Renal pelvis (tissue), 4 donors: Measurements from ENCODE around the gene DDO. TPM values are rescaled to one million over a fixed set of nuclear protein-coding genes. Genes with fewer than 3 reads are reported as not detected.

ENCODE experiments used
- DNase-seq: peaks from one replicate; pipeline ENCODE4 v3.0.0-alpha.2; 2013
- polyA plus RNA-seq, 3 donors: library from polyadenylated mRNA; unstranded; fragments of 120-200 nt; gene quantifications; one replicate each; pipeline ENCODE4 v1.2.1, GENCODE V29; 2013; ENCODE audit not compliant: insufficient read length in 3 of 3

Gene DDO
- polyA plus RNA-seq, 3 donors, result 0.37 to 1.7 (median 0.61) TPM

GRCh38 chr6:110421749-110422443, 6.5 kb upstream of the DDO start:
- DNase-seq, result no peak

- no peak for DNase-seq
Observed at GRCh38 chr6:110419028-110419739, 3.8 kb upstream of the DDO start.

GRCh38 chr6:110418594-110418993, 3.2 kb upstream of the DDO start:
- no peak for DNase-seq

DNA sequence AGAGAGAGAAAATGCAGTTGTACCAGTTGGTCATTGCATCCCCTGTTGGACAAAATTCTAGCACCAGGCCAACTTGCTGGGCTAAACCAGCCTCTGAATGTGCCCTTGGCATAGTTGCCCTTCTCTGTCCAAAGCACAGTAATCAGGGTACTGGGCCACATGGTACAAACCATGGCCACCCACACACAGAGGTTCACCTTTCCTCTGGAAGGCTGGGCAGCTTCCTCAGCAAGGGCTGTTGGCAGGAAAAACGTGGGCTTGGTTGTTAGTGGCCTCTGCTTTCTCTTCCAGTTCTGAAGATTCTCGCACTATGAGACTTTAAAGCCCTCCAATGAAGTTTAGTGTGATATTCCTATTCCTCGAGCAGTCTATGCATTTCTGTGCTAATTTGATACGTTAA, 706 bp downstream of the DDO start:
- no peak for DNase-seq

DNA sequence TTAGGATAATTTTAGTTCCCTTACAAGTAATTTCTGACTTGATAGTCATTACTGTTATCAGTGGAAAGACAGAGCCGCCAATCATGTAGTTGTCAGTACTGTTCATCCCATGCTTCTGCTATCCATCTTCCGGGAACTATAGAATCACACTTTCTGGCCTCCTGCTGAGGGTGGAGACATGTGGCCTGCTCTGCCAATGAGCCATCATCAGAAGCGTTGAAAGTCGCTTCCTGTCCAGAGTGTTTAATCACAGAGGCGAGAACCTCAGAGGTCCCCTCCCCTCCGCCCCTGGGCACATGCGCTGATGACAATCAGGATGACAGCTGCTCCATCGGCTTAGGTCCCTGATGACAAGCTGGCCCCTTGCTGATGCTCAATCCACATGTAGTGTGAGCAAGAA, 3.0 kb downstream of the DDO start:
- DNase-seq, result no peak

- no peak for DNase-seq
Observed at GRCh38 chr6:110410511-110410910, 4.9 kb downstream of the DDO start.

GRCh38 chr6:110409794-110410193, 5.6 kb downstream of the DDO start:
- DNase-seq, result no peak

GRCh38 chr6:110408901-110409300, 6.5 kb downstream of the DDO start:
- DNase-seq, result no peak

DNA sequence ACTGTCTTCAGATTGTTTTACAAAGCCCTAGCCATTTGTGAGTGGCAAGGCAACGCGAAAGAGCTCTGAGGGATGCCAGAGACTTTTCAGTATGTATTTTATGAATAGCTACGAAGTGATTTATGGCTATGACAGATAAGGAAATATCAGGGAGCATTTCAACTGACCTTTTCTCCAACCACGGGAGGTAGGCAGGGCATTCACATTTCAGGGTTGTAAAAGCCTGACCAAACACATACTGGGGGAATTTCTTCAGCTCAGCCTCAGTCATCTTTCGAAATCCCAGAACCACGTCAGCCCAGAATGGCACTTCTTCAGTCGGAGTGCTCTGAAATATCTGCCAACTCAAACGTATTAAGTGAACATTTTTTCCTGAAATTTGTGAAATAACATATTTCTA, 10.8 kb downstream of the DDO start:
- no peak for DNase-seq

- DNase-seq, result no peak
Observed at GRCh38 chr6:110401585-110402176, 13.7 kb downstream of the DDO start.

DNA sequence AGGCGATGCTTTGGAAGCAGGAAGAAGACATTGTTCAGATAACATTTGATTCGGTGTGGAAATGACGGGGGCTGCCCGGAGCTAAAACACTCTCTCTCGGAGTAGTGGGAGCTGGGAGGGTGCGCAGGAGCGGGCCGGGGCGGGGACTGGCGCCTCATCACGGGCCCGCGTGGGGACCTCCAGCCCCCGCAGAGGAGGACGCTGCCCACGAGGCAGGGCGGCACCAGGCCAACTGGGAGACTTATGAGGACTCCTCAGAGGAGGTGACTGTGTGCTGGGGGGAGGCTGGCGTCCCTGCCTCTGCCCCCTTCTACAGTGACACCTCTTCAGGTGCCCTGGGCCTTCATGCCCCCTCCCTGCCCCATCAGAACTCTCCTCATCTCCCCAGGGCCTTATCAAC, 15.2 kb downstream of the DDO start:
- no peak for DNase-seq

- DNase-seq, result no peak
Observed at GRCh38 chr6:110399219-110400071, 15.9 kb downstream of the DDO start.

DNA sequence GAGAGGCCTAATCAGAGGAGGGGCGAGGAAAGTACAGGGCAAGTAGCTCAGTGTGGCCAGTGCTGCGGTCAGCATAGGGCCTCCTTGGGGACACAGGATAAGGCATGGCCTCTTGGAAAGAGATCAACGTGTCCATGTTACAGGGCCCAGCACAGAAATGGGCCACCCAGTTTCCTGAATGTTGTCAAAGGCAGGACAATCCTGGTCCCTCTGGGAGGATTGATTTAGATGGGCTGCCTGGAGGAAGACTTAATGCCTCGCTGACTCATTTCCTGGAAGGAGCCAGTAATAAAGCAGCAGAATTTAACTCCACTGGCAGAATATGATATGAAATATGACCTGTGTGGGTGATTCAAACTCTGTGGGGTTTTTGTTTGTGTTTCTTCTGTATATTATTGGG, 16.6 kb downstream of the DDO start:
- no peak for DNase-seq

- no peak for DNase-seq
Observed at GRCh38 chr6:110395221-110395620, 20.2 kb downstream of the DDO start.

GRCh38 chr6:110394409-110394808, 21.0 kb downstream of the DDO start:
- DNase-seq, result no peak

DNA sequence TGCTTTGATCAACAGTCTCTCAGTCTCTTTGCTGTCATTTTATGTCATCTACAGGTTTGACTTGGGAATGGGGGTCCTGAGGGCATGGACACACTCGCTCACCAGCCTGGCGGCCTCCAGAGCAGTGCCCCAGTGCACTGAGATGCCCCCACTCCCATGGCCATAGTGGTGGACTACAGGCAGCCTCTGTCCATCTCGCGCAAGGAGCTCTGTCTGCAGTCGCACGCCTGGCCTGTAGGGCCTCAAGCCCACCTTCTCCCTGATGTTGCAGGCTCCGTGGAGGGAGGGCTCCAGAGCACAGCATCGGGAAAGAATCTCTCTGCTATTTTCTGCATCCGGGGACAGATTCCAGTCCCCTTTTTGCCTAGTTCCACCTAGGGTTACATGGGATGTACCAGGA, 22.6 kb downstream of the DDO start:
- DNase-seq, result no peak

DNA sequence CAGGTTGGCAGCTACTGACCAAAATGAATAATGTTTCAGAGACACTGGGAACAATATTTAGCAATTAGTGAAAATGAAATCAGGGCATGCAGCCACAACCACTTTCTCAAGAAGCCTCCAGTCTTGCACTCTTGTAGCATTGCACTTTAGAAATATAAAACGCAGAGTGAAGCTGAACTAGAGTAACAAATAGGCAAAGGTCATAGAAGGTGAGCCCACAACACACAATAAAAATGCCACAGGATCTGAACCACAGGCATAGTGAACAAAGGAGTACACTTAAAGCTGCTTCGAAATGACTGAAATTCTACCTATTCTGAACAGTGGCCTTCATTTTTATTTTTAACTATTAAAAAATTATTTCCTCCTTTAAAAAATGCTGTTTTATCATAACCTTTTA, 25.0 kb downstream of the DDO start:
- no peak for DNase-seq

- no peak for DNase-seq
Observed at GRCh38 chr6:110389689-110390382, 25.5 kb downstream of the DDO start.

DNA sequence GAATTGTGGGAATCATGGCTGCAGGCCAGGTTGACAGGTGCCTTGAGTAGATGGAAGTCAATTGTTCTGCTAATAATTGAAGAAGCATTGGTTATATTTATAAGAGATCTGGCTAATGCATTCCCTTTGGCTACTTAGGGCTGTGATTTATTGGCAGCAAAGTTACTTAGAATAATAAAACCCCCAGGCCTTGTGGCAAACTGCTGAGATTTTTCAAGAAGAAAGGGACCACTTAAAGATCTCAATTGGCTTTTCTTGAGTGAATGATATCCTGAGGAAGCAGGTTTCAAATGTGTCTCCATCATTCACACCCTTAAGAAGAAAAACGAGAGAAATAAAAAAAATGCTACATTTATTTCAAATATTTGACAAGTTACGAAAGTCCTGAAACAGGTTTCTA, 27.4 kb downstream of the DDO start:
- DNase-seq, result no peak

- no peak for DNase-seq
Observed at GRCh38 chr6:110385458-110385863, 29.9 kb downstream of the DDO start.

DNA sequence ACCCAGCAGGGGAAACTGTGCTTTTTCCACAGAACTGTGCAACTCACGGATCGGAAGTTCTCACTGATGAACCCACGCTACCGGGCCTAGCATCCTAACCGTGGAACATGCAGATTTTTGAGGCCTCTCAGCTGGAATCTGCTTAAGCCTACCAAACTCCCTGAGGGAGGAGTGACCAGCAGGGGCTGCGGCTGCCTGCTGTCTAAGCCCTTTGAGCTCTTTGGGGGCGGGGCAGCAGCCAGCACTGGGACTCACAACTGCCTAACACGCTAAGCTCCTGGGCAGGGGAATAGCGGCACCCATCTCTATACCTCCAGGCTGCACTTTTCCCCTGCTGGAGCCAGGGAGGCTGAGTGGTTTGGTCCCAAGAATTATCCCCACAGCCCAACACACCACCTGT, 36.8 kb downstream of the DDO start:
- no peak for DNase-seq

GRCh38 chr6:110369066-110369465, 46.3 kb downstream of the DDO start:
- DNase-seq, result no peak
